HepG2 (cell line): ENCODE results near the gene C3orf62. TPM values are rescaled to one million over a fixed set of nuclear protein-coding genes. Genes with fewer than 3 reads are reported as not detected.

Experiments
- ATAC-seq: fragments of 200-7000 bp; cut with Tn5 transposase; 3 replicates; pipeline ENCODE4 v1.9.1; 2020; ENCODE audit warnings: mild to moderate bottlenecking, moderate library complexity
- BruUV-seq: library from RNA; stranded (reverse); fragments of 400-500 nt; replicated peaks from 2 replicates; lab custom pipeline; 2021; lab: Mats Ljungman, UMichigan
- CTCF ChIA-PET: fragments of 300-600 bp; formaldehyde crosslinking; extraction: SDS; loops from one replicate; lab custom pipeline; 2021; ENCODE audit warnings: low total read pairs, inconsistent platforms, low intra/inter-chr PET ratio; lab: Yijun Ruan, JAX
- POLR2A ChIA-PET: fragments of 350-600 bp; sonication (Branson Sonifier 250); formaldehyde crosslinking; loops from one replicate; lab custom pipeline; 2020; ENCODE audit warnings: antibody characterized with exemption, inconsistent platforms; lab: Yijun Ruan, JAX
- DNase-seq: peaks from one replicate; pipeline ENCODE4 v3.0.0-alpha.2; 2015; ENCODE audit warnings: low spot score
- FAIRE-seq: peaks from 3 replicates; lab custom pipeline; 2011; peaks lifted over from hg19 to GRCh38; lab: Jason Lieb, UNC
- H2AFZ ChIP-seq: one replicate; pipeline ENCODE4 v1.6.1; 2011; ENCODE audit warnings: low read length, inconsistent platforms
- H3K27ac ChIP-seq: fragments of 300-600 bp; 3 replicates; pipeline ENCODE4 v1.8.0; 2011; ENCODE audit warnings: mixed run types, mild to moderate bottlenecking, mixed read lengths, low read length, inconsistent platforms; ENCODE audit not compliant: insufficient read depth; ENCODE audit errors: extremely low read length
- H3K27me3 ChIP-seq, 2 experiments: fragments of 200-600 bp in 1 of 2; 2 replicates in 1 of 2; 3 replicates in 1 of 2; pipeline versions ENCODE4 v1.6.0 to v1.8.0; 2011; ENCODE audit warnings: low read length in 2 of 2, mild to moderate bottlenecking in 2 of 2, moderate library complexity in 2 of 2, inconsistent platforms in 1 of 2; ENCODE audit not compliant: insufficient read depth in 2 of 2, control insufficient read depth in 1 of 2
- H3K36me3 ChIP-seq, 2 experiments: fragments of 200-600 bp in 1 of 2; replicated peaks in 1 of 2; 2 replicates in 1 of 2; 3 replicates in 1 of 2; pipeline versions ENCODE4 v1.5.1 to v1.8.0; 2011; ENCODE audit warnings: low read length in 2 of 2, inconsistent platforms in 1 of 2; ENCODE audit not compliant: insufficient read depth in 2 of 2, control insufficient read depth in 1 of 2
- H3K4me1 ChIP-seq: 2 replicates; pipeline ENCODE4 v1.5.1; 2012; ENCODE audit warnings: low read length, inconsistent platforms; ENCODE audit not compliant: insufficient read depth
- H3K4me2 ChIP-seq: 2 replicates; pipeline ENCODE4 v1.6.0; 2011; ENCODE audit warnings: low read depth, low read length, inconsistent platforms
- H3K4me3 ChIP-seq, 3 experiments: fragments of 200-600 bp in 1 of 3; sonication (generic), shearing (Covaris generic) in 1 of 3; replicated peaks in 1 of 3; 2 replicates each; pipeline ENCODE4 v1.5.1; 2011 to 2016; ENCODE audit warnings: low read length in 3 of 3, inconsistent platforms in 2 of 3, low read depth in 2 of 3, mild to moderate bottlenecking in 2 of 3, control low read depth in 1 of 3, mixed read lengths in 1 of 3; ENCODE audit not compliant: insufficient read depth in 1 of 3
- H3K79me2 ChIP-seq: one replicate; pipeline ENCODE4 v1.6.1; 2011; ENCODE audit warnings: low read length, inconsistent platforms; ENCODE audit not compliant: insufficient read depth
- H3K9ac ChIP-seq: 2 replicates; pipeline ENCODE4 v1.6.0; 2011; ENCODE audit warnings: mild to moderate bottlenecking, low read depth, low read length, inconsistent platforms; ENCODE audit not compliant: insufficient read depth
- H3K9me3 ChIP-seq: 2 replicates; pipeline ENCODE4 v1.5.1; 2012; ENCODE audit warnings: mild to moderate bottlenecking, low read length
- H4K20me1 ChIP-seq: 2 replicates; pipeline ENCODE4 v1.6.0; 2011; ENCODE audit warnings: inconsistent platforms, mild to moderate bottlenecking, low read length, moderate library complexity; ENCODE audit not compliant: insufficient read depth
- ARHGAP35 ChIP-seq: sonication (generic); formaldehyde crosslinking; IDR thresholded peaks from 2 replicates; pipeline ENCODE4 v1.9.0; 2022; ENCODE audit warnings: mild to moderate bottlenecking, inconsistent platforms, moderate library complexity, missing genetic modification reagents, borderline replicate concordance
- ATAD3A ChIP-seq: sonication (generic); formaldehyde crosslinking; IDR thresholded peaks from 2 replicates; pipeline ENCODE4 v1.4.0; 2020; ENCODE audit warnings: missing genetic modification reagents
- ATF1 ChIP-seq: IDR thresholded peaks from 2 replicates; pipeline ENCODE4 v1.6.1; 2016; ENCODE audit warnings: mild to moderate bottlenecking, control low read depth
- HMGA1 ChIP-seq: sonication (generic); formaldehyde crosslinking; conservative IDR thresholded peaks from 2 replicates; pipeline ENCODE4 v1.4.0; 2020; ENCODE audit warnings: missing genetic modification reagents
- HOXA9 ChIP-seq: sonication (generic); formaldehyde crosslinking; IDR thresholded peaks from 2 replicates; pipeline ENCODE4 v1.8.1; 2022; ENCODE audit warnings: missing genetic modification reagents, mild to moderate bottlenecking, moderate library complexity, borderline replicate concordance
- NPAS2 ChIP-seq: sonication (generic); formaldehyde crosslinking; IDR thresholded peaks from 2 replicates; pipeline ENCODE4 v1.8.0; 2022; ENCODE audit warnings: mild to moderate bottlenecking, missing genetic modification reagents, borderline replicate concordance
- POLR2A ChIP-seq, 2 experiments: IDR thresholded peaks; 2 replicates each; pipeline ENCODE4 v1.6.1; 2011; ENCODE audit warnings: low read depth in 2 of 2, low read length in 2 of 2, mild to moderate bottlenecking in 1 of 2, moderate library complexity in 1 of 2; ENCODE audit not compliant: insufficient read depth in 1 of 2
- SSRP1 ChIP-seq: IDR thresholded peaks from 2 replicates; pipeline ENCODE4 v1.6.1; 2016; ENCODE audit warnings: control low read depth
- ZBTB21 ChIP-seq: sonication (generic); formaldehyde crosslinking; IDR thresholded peaks from 2 replicates; pipeline ENCODE4 v1.4.0; 2020; ENCODE audit warnings: missing genetic modification reagents
- ZNF326 ChIP-seq: sonication (generic); formaldehyde crosslinking; IDR thresholded peaks from 2 replicates; pipeline ENCODE4 v1.4.0; 2020; ENCODE audit warnings: missing genetic modification reagents, borderline replicate concordance
- ZNF335 ChIP-seq: sonication (generic); formaldehyde crosslinking; IDR thresholded peaks from 2 replicates; pipeline ENCODE4 v1.4.0; 2020; ENCODE audit warnings: missing genetic modification reagents
- ZNF44 ChIP-seq: sonication (generic); formaldehyde crosslinking; IDR thresholded peaks from 2 replicates; pipeline ENCODE4 v1.5.1; 2020; ENCODE audit warnings: mild to moderate bottlenecking, missing genetic modification reagents
- WGBS: methylation state at CpG from one replicate; pipeline ENCODE4 v1.1.6; 2017; ENCODE audit warnings: low lambda C conversion rate; 5-methylcytosine and 5-hydroxymethylcytosine counted together
- in situ Hi-C: cut with HindIII; loops from 2 replicates; pipeline ENCODE4 v1.10.0; 2017; ENCODE audit warnings: low pct_unique_long_range_greater_than_20kb; ENCODE audit not compliant: extremely low pct_ligation_motif_present
- intact Hi-C: fragments of 100-400 bp; cut with micrococcal nuclease; formaldehyde crosslinking; loops from one replicate; pipeline ENCODE4 v1.10.0; 2022; ENCODE audit not compliant: unreplicated experiment
- polyA plus RNA-seq, 8 experiments: library from polyadenylated mRNA; depleted of rRNA in 3 of 8; stranded (reverse) in 7 of 8; unstranded in 1 of 8; fragments of >200 nt; fragmentation: Illumina TruSeq in 4 of 8; extraction: Trizol in 4 of 8; gene quantifications; 2 replicates each; pipeline versions ENCODE4 v1.2.1 to v1.2.3, GENCODE V29; 2011 to 2016; ENCODE audit warnings: low read depth in 4 of 8, missing spikeins in 1 of 8, mixed read lengths in 1 of 8; ENCODE audit not compliant: insufficient read depth in 1 of 8
- total RNA-seq, 5 experiments: library from RNA; depleted of rRNA; stranded (reverse); fragments of >200 nt; fragmentation: Illumina TruSeq; extraction: Trizol; gene quantifications; 2 replicates each; pipeline ENCODE4 v1.2.3, GENCODE V29; 2016; ENCODE audit warnings: low read depth in 1 of 5
- TF ChIP-seq, protein P1 (sequence below): sonication (generic); formaldehyde crosslinking; IDR thresholded peaks from 2 replicates; pipeline ENCODE4 v1.4.0; 2020; ENCODE audit warnings: missing genetic modification reagents
- TF ChIP-seq, protein P2 (sequence below): sonication (generic); formaldehyde crosslinking; conservative IDR thresholded peaks from 2 replicates; pipeline ENCODE4 v1.8.0; 2022; ENCODE audit warnings: low read depth, missing genetic modification reagents
- TF ChIP-seq, protein P3 (sequence below): IDR thresholded peaks from 2 replicates; pipeline ENCODE4 v1.4.0; 2020; ENCODE audit warnings: mild to moderate bottlenecking, missing genetic modification reagents

The C3orf62 gene
- total and polyA plus RNA-seq, 2 of the 13 experiments (the other 11 are each of a cell fraction or from before 2014, with no cell fraction given), result 1.6 to 3.9 TPM

DNA sequence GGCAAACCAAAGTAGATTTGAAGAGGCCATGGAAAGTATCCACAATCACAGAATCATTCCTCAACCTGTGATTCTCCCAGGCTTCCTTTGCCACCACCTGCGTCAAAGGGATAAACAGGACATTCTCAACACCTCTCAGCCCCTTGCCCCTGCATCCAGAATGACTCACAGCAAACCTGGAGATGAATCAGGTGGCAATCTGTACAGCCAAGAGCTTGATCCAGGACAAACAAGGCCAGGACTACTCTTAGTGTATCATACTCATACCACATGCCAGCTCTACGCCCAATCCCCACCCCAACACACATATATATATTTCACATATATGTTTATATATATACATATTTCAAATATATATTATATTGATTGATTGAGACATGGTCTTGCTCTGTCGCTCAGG is 23.6 kb upstream of the C3orf62 start (continued):
- TF ChIP-seq, protein P1, sequence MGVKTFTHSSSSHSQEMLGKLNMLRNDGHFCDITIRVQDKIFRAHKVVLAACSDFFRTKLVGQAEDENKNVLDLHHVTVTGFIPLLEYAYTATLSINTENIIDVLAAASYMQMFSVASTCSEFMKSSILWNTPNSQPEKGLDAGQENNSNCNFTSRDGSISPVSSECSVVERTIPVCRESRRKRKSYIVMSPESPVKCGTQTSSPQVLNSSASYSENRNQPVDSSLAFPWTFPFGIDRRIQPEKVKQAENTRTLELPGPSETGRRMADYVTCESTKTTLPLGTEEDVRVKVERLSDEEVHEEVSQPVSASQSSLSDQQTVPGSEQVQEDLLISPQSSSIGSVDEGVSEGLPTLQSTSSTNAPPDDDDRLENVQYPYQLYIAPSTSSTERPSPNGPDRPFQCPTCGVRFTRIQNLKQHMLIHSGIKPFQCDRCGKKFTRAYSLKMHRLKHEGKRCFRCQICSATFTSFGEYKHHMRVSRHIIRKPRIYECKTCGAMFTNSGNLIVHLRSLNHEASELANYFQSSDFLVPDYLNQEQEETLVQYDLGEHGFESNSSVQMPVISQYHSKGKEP, result no peak

DNA sequence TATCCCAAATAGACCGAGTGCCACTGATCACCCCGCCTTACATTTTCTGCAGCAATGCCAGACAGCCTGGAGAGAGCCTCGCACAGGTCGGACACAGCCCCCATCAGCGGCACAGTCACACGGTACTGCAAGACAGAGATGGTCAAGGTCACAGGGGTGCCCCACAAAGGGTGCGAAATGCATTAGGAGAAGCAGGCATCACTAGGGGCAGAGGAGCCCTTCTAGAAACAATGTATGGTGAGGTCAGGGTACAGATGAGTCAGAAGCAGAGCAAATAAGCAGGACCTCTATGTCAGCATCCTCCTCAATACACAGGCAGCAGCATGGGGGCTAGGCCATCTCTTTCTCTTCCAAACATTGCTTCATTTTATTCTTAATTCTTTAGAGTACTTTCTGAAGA is 21.5 kb upstream of the C3orf62 start:
- no peak overlapping the region for H3K27ac ChIP-seq
- CTCF ChIA-PET, result no interaction called here
- ATAC-seq (peak; percentile 86), DNase-seq (peak; percentile 70), FAIRE-seq (no peak)
- H3K4me2 ChIP-seq, result no peak overlapping the region
- intact Hi-C loops (no loop called here), in situ Hi-C loops (no loop called here)
- H3K36me3 ChIP-seq, result peaks cover 24 to 63% of the 10 kb centered on the region in 2 experiments; a peak in 4 of 5 replicates
- no peaks in the 10 kb centered on the region for H4K20me1 ChIP-seq
- no peak overlapping the region for H2AFZ ChIP-seq
- H3K9ac ChIP-seq, result no peak overlapping the region
- BruUV-seq, result no TSS peak
- H3K9me3 ChIP-seq, result no peaks in the 10 kb centered on the region
- no peaks in the 10 kb centered on the region for H3K27me3 ChIP-seq
- H3K79me2 ChIP-seq, result no peaks in the 10 kb centered on the region
- no peak overlapping the region for H3K4me3 ChIP-seq
- H3K4me1 ChIP-seq, result peaks cover 13% of the 10 kb centered on the region
- POLR2A ChIA-PET, result no interaction called here
- 59% methylated on average over 7 of the region's 7 CpGs for WGBS
- TF ChIP-seq HMGA1, result no peak
- TF ChIP-seq, protein P2, sequence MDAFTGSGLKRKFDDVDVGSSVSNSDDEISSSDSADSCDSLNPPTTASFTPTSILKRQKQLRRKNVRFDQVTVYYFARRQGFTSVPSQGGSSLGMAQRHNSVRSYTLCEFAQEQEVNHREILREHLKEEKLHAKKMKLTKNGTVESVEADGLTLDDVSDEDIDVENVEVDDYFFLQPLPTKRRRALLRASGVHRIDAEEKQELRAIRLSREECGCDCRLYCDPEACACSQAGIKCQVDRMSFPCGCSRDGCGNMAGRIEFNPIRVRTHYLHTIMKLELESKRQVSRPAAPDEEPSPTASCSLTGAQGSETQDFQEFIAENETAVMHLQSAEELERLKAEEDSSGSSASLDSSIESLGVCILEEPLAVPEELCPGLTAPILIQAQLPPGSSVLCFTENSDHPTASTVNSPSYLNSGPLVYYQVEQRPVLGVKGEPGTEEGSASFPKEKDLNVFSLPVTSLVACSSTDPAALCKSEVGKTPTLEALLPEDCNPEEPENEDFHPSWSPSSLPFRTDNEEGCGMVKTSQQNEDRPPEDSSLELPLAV (CRISPR knock-in tag), result no peak
- TF ChIP-seq POLR2A (IDR thresholded peaks at IDR 0.05; ENCODE audit: insufficient read depth in 1 of 2, low read depth in 2 of 2, low read length in 2 of 2), result no peak
- no peak for TF ChIP-seq ZNF326 (CRISPR knock-in tag)
- no peak for TF ChIP-seq ZNF44
- no peak for TF ChIP-seq ARHGAP35
- TF ChIP-seq SSRP1 (CRISPR knock-in tag), result no peak
- TF ChIP-seq ATF1 (CRISPR knock-in tag), result no peak
- no peak for TF ChIP-seq ZBTB21
- no peak for TF ChIP-seq NPAS2 (CRISPR knock-in tag)
- TF ChIP-seq, protein P3, sequence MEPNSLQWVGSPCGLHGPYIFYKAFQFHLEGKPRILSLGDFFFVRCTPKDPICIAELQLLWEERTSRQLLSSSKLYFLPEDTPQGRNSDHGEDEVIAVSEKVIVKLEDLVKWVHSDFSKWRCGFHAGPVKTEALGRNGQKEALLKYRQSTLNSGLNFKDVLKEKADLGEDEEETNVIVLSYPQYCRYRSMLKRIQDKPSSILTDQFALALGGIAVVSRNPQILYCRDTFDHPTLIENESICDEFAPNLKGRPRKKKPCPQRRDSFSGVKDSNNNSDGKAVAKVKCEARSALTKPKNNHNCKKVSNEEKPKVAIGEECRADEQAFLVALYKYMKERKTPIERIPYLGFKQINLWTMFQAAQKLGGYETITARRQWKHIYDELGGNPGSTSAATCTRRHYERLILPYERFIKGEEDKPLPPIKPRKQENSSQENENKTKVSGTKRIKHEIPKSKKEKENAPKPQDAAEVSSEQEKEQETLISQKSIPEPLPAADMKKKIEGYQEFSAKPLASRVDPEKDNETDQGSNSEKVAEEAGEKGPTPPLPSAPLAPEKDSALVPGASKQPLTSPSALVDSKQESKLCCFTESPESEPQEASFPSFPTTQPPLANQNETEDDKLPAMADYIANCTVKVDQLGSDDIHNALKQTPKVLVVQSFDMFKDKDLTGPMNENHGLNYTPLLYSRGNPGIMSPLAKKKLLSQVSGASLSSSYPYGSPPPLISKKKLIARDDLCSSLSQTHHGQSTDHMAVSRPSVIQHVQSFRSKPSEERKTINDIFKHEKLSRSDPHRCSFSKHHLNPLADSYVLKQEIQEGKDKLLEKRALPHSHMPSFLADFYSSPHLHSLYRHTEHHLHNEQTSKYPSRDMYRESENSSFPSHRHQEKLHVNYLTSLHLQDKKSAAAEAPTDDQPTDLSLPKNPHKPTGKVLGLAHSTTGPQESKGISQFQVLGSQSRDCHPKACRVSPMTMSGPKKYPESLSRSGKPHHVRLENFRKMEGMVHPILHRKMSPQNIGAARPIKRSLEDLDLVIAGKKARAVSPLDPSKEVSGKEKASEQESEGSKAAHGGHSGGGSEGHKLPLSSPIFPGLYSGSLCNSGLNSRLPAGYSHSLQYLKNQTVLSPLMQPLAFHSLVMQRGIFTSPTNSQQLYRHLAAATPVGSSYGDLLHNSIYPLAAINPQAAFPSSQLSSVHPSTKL, result peak; percentile 50; the same call in 1 of the 2 replicates
- TF ChIP-seq ATAD3A (CRISPR knock-in tag), result no peak
- no peak for TF ChIP-seq ZNF335 (CRISPR knock-in tag)
- TF ChIP-seq HOXA9 (CRISPR knock-in tag), result no peak
